ENCODE results near the gene EFCAB6.

Gene EFCAB6

DNA sequence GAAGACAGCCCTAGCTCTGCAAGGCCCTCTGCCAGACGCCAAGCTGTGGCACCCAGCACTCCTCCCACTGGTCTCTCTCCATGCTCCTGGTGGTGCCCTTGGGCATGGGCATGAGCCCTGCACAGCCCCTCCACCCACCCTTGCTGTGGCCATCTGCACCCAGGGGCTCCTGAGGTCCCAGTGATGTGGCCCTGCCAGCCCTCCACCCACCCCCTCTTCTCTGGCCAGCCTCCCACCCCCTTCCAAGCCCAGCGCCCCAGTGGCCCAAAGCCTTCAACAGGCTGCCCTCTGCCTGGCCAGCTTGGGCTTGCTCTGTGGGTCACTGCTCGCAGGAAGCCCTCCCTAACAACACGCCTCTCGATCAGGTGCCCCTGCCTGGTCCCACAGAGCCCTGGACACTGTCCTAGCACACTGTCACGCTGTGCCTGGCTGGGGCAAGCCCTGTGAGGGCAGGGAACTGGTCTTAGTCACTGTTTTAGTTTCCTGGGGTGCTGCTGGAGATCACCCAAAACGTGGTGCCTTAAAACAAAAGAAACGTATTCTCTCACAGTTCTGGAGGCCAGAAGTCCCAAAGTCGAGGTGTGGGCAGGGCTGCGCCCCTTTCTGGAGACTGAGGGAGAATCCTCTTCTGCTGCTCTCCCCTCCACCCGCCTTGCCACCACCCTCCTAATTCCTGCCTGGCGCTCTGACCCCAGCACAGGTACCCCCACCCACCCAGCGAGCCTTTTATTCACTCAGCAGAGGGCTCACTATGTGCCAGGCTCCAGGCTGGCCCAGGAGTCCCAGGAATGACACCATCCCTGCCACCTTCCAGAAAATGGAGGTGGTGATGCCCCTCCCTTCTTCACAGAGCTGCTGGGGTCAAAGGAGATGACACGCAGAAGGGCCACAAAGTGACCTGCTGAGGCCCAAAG lies 35.5 kb upstream of the EFCAB6 start:
- TF ChIP-seq, protein P1, sequence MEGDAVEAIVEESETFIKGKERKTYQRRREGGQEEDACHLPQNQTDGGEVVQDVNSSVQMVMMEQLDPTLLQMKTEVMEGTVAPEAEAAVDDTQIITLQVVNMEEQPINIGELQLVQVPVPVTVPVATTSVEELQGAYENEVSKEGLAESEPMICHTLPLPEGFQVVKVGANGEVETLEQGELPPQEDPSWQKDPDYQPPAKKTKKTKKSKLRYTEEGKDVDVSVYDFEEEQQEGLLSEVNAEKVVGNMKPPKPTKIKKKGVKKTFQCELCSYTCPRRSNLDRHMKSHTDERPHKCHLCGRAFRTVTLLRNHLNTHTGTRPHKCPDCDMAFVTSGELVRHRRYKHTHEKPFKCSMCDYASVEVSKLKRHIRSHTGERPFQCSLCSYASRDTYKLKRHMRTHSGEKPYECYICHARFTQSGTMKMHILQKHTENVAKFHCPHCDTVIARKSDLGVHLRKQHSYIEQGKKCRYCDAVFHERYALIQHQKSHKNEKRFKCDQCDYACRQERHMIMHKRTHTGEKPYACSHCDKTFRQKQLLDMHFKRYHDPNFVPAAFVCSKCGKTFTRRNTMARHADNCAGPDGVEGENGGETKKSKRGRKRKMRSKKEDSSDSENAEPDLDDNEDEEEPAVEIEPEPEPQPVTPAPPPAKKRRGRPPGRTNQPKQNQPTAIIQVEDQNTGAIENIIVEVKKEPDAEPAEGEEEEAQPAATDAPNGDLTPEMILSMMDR (IDR thresholded peaks at IDR 0.05; ENCODE audit: control insufficient read depth, insufficient read depth, low read depth, low read length, missing control alignments) = no peak
- H3K4me3 ChIP-seq (ENCODE audit: control insufficient read depth, low read depth, low read length) = no peak overlapping the region
- no peak for DNase-seq (ENCODE audit: low read depth)

DNA sequence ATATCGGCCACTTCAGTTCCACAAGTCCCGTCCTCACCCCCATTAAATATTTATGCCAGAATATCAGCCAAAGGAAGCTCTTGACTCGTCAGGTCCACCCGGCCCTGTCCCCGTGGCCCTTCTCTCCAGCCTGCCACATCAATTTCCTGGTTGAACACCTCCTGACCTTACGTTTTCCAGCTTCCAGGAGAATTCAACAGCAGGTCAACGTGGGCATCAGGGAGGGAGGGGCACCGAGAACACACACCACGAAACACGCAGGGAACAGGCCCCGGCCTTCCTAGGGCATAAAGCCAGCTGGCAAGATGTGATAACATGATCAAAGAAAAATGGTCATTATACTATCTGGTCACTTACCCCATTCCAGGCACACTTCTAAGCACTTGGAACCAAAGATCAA lies 34.9 kb upstream of the EFCAB6 start:
- no peak for DNase-seq (ENCODE audit: low read depth)
- TF ChIP-seq, protein P1 (IDR thresholded peaks at IDR 0.05; ENCODE audit: control insufficient read depth, insufficient read depth, low read depth, low read length, missing control alignments) = no peak
- no peak overlapping the region for H3K4me3 ChIP-seq (ENCODE audit: control insufficient read depth, low read depth, low read length)

DNA sequence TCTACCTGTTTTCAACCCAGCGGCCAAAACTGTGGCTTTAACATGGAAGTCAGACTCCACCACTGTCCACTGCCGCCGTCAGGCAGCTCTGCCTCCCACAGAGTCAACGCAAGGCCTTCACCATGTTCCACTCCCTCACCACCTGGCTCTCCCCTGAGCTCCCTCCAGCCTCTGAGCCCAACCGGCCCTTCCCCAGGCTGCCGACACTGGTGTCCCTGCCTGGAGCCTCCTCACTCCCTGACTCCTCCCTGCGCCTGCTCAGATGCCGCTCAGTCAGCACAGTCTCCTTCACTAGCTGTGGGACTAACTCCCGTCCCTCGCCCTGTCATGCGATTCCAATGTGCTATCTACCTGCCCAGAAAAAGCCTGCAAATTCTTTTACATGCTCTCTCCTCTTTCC lies 33.9 kb upstream of the EFCAB6 start:
- no peak for DNase-seq (ENCODE audit: low read depth)
- no peak overlapping the region for H3K4me3 ChIP-seq (ENCODE audit: control insufficient read depth, low read depth, low read length)
- TF ChIP-seq, protein P1 (IDR thresholded peaks at IDR 0.05; ENCODE audit: control insufficient read depth, insufficient read depth, low read depth, low read length, missing control alignments) = no peak

DNA sequence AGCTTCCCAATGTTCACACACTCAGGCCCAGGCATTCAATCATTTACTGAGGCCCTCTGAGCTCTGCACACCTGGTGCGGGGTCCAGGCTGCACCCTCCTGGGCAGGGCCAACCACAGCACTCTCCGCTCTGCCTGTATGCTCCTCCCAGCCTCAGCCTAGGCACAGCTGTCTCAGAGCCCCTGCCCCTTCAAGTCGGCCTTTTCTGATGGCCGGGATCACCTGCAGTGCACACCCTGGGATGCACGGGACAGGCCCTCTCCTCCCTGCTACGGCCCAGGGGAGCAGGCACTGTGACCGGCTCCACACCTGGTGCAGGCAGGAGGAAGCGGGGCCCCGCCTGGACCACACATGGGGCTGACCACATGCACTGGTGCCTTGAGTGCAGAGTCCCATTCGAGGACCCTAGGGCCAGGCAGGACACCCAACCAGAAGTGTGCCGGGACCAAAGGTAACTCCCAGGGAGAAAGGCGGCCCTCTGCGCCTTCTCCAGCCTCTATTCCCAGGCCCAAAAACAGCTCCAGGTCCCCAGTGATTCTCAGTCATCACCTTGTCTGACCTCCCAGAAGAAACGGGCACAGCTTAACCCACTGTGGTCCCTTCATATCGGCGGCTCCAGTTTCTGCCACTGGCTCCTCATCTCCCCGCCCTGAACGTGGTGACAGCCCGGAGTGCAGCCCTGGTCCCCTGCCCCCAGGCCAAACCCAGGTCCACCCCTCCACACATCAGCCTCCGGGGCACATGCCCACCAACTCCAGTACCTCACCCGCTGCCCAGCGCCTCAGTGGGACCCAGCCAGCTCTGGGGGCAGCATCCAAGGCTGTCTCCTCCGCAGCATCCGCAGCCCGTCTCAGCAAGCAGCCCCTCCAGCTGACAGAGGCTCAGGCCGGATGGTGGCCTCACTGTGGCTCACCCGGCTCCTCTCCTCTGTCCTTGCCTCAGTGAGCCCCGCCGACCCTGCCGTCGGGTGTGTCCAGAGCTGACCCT lies 32.7 kb upstream of the EFCAB6 start:
- no peak for DNase-seq (ENCODE audit: low read depth)
- H3K4me3 ChIP-seq (ENCODE audit: control insufficient read depth, low read depth, low read length) = no peak overlapping the region
- TF ChIP-seq, protein P1 (IDR thresholded peaks at IDR 0.05; ENCODE audit: control insufficient read depth, insufficient read depth, low read depth, low read length, missing control alignments) = no peak

DNA sequence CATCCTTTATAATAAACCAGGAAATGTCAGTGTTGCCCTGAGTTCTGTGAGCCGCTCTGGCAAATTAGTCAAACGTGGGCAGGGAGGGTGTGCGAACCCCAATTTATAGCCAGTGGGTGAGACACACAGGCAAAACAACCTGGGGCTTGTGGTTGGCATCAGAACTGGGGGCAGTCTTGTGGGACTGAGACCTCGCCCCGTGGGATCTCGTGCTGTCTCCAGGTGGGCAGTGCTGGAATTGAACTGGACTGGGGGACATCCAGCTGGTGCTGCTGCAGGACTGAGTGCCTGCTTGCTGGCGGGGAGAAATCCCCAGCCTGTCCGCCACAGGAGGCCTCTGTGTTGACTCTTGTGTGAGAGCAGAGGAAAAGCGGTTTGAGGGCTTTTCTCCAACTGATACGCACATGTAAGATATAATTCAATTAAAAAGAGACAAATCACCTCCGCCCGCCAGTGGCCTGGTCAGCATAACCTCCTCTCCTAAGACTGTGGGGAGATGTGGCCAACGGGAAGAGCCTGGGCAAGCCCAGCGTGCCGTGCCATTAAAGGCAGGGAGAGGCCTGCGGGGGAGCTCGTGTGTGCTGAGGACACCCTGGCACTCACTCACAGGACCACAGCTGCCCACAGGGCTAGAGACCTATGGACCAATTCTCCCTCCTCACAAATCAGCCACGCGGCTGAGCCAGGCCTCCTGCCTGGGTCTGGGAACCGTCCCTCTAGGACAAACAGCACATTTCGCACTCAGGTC lies 31.9 kb upstream of the EFCAB6 start:
- no peak for DNase-seq (ENCODE audit: low read depth)
- TF ChIP-seq, protein P1 (IDR thresholded peaks at IDR 0.05; ENCODE audit: control insufficient read depth, insufficient read depth, low read depth, low read length, missing control alignments) = no peak
- H3K4me3 ChIP-seq (ENCODE audit: control insufficient read depth, low read depth, low read length) = no peak overlapping the region

DNA sequence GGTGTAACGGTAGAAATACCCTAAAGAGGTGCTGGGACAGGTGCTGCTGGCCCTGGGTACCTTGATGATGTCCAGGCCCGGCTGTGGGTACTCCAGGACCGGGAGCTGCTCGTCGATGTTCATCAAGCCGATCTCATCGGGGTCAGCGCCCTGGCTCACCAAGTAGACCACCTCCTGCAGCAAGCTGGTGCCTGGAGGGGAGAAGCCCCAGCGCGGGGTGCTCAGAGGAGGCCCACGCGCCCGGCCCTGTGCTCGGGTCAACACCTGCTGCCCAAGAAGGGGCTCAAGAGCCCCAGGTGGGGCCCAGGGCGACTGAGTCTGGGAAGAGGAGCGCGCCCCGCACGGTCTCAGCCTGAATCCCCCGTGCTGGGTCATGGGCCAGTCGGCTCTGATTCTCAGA lies 29.6 kb upstream of the EFCAB6 start:
- no peak for DNase-seq (ENCODE audit: low read depth)
- TF ChIP-seq, protein P1 (IDR thresholded peaks at IDR 0.05; ENCODE audit: control insufficient read depth, insufficient read depth, low read depth, low read length, missing control alignments) = no peak
- H3K4me3 ChIP-seq (ENCODE audit: control insufficient read depth, low read depth, low read length) = no peak overlapping the region
